Subcutaneous adipose tissue (tissue), 4 donors: ENCODE measurements around the gene RNF227. TPM values are rescaled to one million over a fixed set of nuclear protein-coding genes. Genes with fewer than 3 reads are reported as not detected.

Source experiments
- CTCF ChIP-seq: fragments of 450-650 bp; IDR thresholded peaks from one replicate; pipeline ENCODE4 v1.5.1; 2016; ENCODE audit warnings: low read depth, mild to moderate bottlenecking, control low read depth, antibody characterized with exemption, moderate library complexity
- total RNA-seq, 4 donors: library from RNA; depleted of rRNA; stranded (reverse); fragments of >200 nt; gene quantifications; one replicate each; pipeline ENCODE4 v1.1.0, GENCODE V29; 2016

RNF227 gene
- total RNA-seq, 4 donors from 2014 or later, result 1.5 to 6.1 (median 2.8) TPM

DNA sequence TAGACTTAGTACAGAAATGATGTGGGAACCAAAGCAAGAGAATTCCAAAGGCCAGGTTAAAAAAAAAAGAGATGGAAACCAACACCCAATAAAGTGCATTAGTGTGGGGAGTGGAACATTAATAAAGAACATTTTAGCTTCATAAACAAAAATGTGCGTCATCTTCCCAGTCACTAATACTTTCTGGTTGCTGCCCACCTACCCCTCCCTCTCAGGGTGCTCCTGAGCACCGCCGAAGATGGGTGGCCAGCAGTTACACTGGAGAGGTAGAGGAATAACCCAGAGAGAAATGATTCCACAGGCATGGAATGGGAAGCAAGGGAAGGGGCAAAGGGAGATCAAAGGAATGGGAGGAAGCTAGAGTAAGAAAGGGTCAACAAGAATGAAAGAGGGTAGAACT lies 33.5 kb downstream of the RNF227 start:
- TF ChIP-seq CTCF, result no peak

DNA sequence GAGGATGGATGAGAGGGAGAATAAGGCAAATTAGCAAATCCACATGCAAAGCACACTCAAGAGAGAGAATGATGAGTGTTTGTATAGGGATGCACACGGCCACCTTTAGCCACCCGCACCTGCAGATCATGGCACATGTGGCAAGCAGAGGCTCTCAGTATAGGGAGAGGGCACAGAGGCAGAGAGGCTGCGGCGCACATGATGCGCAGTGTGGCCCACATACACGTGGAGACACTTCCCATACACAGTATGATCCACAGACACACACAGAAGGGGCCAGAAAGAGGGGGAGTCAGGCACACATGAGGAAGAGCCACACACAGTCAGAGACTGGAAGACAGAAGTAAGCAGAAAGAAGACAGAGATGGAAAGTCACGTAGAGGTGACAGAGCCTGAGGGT lies 34.0 kb downstream of the RNF227 start:
- TF ChIP-seq CTCF, result no peak

GRCh38 chr17:7881276-7882054 lies 34.6 kb downstream of the RNF227 start:
- TF ChIP-seq CTCF, result no peak

- no peak for TF ChIP-seq CTCF
These were observed 35.8 kb downstream of the RNF227 start for GRCh38 chr17:7880076-7880868.

- no peak for TF ChIP-seq CTCF
These were observed 37.9 kb downstream of the RNF227 start for GRCh38 chr17:7878234-7878633.

DNA sequence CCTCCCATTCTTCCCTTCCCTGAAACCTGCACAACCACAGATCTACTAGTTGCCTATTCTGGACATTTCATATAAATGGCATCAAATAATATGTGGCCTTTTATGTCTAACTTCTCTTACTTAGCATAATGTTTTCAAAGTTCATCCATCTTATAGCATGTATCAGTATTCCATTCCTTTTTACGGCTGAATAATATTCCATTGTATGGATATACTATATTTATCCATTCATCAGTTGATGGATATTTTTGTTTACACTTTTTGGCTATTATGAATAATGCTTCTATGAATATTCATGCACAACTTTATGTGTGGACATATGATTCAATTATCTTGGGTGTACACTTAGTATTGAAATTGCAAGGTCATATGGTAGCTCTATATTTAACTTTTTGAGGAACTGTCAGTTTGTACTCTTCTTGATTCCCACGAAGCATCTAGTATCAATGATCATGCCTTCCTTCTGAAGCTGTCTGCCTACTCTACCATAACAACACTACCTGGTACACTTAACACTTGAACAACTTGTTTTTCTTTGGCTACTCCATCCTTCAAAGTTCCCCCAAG lies 40.2 kb downstream of the RNF227 start:
- no peak for TF ChIP-seq CTCF

GRCh38 chr17:7873051-7873450 lies 43.0 kb downstream of the RNF227 start:
- TF ChIP-seq CTCF, result no peak
